Activated naive CD4-positive, alpha-beta T cell treated with anti-CD3 and anti-CD28 coated beads, Interleukin-2, amount 50 U/mL, for 24 hours (primary cell): Measurements from ENCODE around the gene ZNF423.

Source experiments
- H3K27ac Mint-ChIP-seq: one replicate; pipeline ENCODE4 v1.8.0; 2021; ENCODE audit warnings: mild to moderate bottlenecking, mixed read lengths
- H3K27me3 Mint-ChIP-seq: one replicate; pipeline ENCODE4 v1.8.0; 2021; ENCODE audit warnings: mixed read lengths
- H3K36me3 Mint-ChIP-seq: one replicate; pipeline ENCODE4 v1.8.0; 2021; ENCODE audit warnings: mixed read lengths
- H3K4me1 Mint-ChIP-seq: one replicate; pipeline ENCODE4 v1.8.0; 2021; ENCODE audit warnings: mixed read lengths
- H3K4me3 Mint-ChIP-seq: one replicate; pipeline ENCODE4 v1.8.0; 2021; ENCODE audit warnings: mild to moderate bottlenecking, mixed read lengths
- H3K9me3 Mint-ChIP-seq: one replicate; pipeline ENCODE4 v1.8.0; 2021; ENCODE audit warnings: mixed read lengths

The ZNF423 gene

DNA sequence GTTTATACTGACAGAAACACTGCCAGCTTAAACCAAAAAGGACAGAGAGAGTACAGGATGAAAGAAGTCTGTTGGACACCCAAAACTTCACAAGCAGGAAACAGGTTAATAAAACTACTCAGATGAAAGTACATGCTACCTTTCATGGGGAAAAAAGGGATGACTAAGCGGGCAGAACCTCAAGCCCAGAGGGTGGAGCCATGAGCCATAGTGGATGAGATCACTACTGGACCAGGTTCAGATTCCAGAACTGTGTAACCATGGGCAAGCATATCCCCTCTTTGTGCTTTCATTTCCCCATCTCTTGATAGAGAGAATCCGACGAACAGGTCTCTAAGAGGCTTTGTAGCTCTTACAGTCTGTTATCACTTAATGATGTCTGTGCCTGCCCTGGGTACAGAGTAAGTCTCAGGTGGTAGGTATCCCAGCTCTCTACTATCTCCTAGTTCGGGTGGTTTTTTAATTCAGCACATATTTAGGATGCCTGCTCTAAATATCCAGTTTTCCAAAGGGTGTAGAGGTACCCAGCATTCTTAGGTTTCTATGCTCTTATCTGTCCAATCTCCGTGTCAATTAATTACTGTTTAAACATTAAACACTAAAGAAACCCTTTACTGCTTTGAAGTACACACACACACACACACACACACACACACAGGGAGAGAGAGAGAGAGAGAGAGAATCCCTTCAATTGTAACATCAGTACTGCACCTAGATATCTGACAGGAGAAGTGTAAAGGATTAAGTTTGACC lies 206.7 kb downstream of the ZNF423 start:
- Mint-ChIP-seq H3K4me3 (no peak overlapping the region), H3K27me3 (no peaks in the 10 kb centered on the region), H3K27ac (no peak overlapping the region), H3K4me1 (no peaks in the 10 kb centered on the region), H3K36me3 (peaks cover 8% of the 10 kb centered on the region), H3K9me3 (peaks cover 16% of the 10 kb centered on the region)

DNA sequence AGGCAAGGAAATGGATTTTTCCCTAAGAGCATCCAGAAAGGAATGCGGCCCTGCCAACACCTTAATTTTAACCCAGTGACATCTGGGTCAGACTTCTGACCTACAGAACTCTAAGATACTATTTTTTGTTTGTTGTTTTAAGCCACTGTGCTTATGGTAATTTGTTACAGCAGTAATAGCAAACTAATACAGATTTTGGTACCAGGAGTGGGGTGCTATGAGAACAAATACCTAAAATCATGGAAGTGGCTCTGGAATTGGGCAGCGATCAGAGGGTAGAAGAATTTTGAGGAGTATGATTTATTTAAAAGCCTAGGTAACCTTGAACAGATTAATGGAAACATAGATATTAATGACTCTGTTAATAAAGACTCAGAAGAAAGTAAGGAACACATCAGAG lies 208.2 kb downstream of the ZNF423 start:
- peaks cover 16% of the 10 kb centered on the region for H3K9me3 Mint-ChIP-seq
- H3K4me1 Mint-ChIP-seq, result no peaks in the 10 kb centered on the region
- no peak overlapping the region for H3K4me3 Mint-ChIP-seq
- peaks cover 8% of the 10 kb centered on the region for H3K36me3 Mint-ChIP-seq
- H3K27ac Mint-ChIP-seq, result no peak overlapping the region
- peaks cover 2% of the 10 kb centered on the region for H3K27me3 Mint-ChIP-seq

DNA sequence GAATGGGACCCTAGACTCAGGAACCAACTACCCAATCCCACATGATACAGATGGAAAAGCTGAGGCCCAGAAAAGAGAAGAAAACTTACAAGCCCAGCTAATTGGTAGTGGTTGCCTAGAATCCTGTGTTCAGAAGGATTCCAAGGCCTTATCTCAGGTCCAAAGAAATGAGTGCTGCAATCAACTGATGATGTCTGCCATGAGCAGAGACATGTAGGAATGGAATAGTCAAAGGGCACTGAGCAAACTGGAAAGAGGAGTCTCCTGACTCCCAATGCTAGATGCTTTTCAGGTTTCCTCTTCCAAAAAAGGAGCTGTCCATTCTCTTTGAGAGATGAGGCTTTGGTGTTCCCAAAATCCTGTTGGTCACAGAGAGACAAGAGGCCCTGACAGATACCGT lies 210.6 kb downstream of the ZNF423 start:
- Mint-ChIP-seq H3K4me3 (no peak overlapping the region), H3K4me1 (no peaks in the 10 kb centered on the region), H3K27ac (no peak overlapping the region), H3K27me3 (peaks cover 2% of the 10 kb centered on the region), H3K36me3 (peaks cover 8% of the 10 kb centered on the region), H3K9me3 (peaks cover 16% of the 10 kb centered on the region)

DNA sequence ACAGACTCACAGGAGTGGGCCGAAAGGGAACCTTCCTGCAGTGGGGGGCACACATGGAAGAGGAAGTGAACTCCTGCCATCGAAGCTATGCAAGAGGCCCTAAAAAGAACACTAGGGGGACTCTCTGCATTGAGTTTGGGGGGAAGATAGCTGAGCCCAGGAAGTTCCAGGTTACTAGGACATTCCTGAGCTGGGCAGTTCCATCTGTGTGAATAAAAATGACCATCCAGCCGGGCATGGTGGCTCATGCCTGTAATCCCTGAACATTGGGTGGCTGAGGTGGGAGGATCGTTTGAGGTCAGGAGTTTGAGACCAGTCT lies 211.8 kb downstream of the ZNF423 start:
- peaks cover 16% of the 10 kb centered on the region for H3K9me3 Mint-ChIP-seq
- H3K4me3 Mint-ChIP-seq, result no peak overlapping the region

DNA sequence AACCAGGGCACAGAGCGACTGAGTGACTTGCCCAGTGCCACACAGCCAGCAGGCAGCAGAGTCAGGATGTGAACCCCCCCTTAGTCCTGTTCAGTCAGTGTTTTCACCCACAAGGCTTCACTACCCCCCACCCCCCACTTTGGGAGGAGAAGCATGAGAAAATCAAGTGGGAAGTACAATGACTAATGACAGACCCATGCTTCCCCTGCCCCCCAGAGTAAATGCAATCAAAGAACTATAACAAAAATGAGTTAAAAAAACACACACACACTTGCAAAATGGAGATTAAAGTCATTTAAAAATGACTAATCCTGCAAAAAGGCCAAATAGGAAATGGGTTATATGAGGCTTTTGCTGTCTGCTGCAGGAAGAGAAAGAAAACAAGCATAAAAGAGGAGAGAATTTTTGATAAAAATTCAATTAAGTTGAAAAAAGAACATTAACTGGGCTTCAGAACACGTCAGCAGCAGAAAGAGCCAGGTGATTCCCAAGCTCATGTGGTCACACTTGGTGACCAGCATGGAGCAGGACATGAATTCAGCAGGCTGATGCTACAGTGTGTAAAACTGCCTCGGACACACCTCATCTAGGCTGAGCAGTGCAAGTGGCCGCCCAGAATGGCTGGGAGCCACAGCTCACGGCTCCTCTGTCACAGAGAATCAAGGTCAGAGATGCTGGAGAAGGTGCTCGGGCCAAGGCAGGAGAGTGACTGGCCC lies 212.3 kb downstream of the ZNF423 start:
- Mint-ChIP-seq H3K4me3 (no peak overlapping the region), H3K4me1 (no peaks in the 10 kb centered on the region), H3K27me3 (peaks cover 2% of the 10 kb centered on the region), H3K9me3 (peaks cover 11% of the 10 kb centered on the region), H3K27ac (no peak overlapping the region), H3K36me3 (peaks cover 8% of the 10 kb centered on the region)

More for the DNA sequence above, 211.8 kb downstream of the ZNF423 start:
- H3K27me3 Mint-ChIP-seq, result peaks cover 2% of the 10 kb centered on the region
- H3K36me3 Mint-ChIP-seq, result peaks cover 8% of the 10 kb centered on the region
- H3K27ac Mint-ChIP-seq, result no peak overlapping the region
- no peaks in the 10 kb centered on the region for H3K4me1 Mint-ChIP-seq

DNA sequence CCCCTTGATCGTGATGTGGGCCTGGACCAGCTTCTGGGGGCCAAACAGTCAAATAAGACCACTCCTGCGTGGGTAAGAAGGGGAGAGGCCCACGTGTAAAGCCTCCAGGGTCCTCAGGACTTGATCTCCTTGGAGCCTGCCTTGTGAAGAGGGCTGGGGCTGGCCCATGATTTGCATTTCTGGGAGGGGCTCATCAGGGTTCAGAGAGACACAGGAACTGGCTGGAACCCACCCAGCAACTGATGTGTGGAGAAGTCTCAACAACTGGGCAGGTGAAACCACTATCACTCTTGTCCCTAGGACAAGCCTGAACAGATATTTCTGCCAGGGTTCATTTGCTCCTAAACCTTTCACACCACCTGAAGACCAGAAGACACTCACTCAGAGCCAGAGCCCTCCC lies 214.7 kb downstream of the ZNF423 start:
- peaks cover 2% of the 10 kb centered on the region for H3K27me3 Mint-ChIP-seq
- H3K27ac Mint-ChIP-seq, result no peak overlapping the region
- H3K9me3 Mint-ChIP-seq, result no peaks in the 10 kb centered on the region
- H3K4me1 Mint-ChIP-seq, result no peaks in the 10 kb centered on the region
- no peak overlapping the region for H3K4me3 Mint-ChIP-seq
- H3K36me3 Mint-ChIP-seq, result no peaks in the 10 kb centered on the region

DNA sequence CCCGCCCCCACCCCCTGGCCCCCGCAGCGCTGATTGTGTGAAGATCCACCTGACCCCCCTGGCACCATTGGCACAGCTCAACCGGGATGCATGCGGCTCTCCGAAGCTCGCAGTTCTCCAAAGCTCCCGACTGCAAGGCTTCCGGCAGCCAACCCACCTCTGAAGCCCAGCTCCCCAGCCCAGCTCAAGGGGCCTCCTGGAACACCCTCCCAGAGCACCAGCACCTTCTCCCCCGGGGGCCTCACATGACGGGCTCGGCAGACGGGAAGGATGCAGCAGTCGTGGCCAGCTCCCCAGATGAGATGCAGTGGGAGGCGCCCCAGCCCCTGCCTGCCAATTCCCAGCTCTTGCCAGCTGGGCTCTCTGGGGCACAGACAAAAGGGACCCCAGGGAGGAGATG lies 215.3 kb downstream of the ZNF423 start:
- no peaks in the 10 kb centered on the region for H3K36me3 Mint-ChIP-seq
- no peaks in the 10 kb centered on the region for H3K9me3 Mint-ChIP-seq
- H3K27me3 Mint-ChIP-seq, result peaks cover 2% of the 10 kb centered on the region
- H3K4me1 Mint-ChIP-seq, result no peaks in the 10 kb centered on the region
- no peak overlapping the region for H3K4me3 Mint-ChIP-seq
- H3K27ac Mint-ChIP-seq, result no peak overlapping the region

DNA sequence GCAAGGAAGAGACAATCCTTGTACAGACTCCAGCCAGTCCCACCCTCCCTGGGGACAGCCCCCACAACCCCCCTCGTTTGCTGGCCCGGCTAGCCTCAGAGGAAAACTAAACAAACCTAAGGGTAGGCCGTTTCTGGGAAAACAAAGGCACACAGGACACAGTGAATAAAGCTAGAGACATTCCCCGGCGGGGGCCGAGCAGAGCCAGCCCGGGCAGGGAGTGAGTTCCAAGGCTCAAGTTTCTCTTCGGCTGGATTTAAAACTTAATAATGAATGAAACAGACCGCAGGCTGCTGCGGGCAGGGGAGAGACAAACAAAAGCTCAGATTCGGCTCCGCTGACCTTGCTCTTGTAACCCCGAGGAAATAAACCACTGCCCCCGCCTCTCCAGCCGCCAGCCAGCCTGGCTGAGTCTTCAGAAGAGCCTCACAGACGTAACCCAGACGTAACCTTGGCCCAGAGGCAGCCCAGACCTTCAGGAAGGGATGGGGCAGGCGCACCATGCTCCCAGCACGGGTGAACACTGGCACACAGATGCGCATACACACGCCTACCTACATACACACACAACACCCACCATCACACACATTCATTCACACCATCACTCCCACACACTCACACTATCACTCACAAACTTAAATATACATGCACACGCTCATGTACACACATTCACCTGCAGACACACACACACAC lies 216.0 kb downstream of the ZNF423 start:
- H3K4me1 Mint-ChIP-seq, result no peaks in the 10 kb centered on the region
- H3K27ac Mint-ChIP-seq, result no peak overlapping the region
- H3K36me3 Mint-ChIP-seq, result no peaks in the 10 kb centered on the region
- no peak overlapping the region for H3K4me3 Mint-ChIP-seq
- peaks cover 2% of the 10 kb centered on the region for H3K27me3 Mint-ChIP-seq
- H3K9me3 Mint-ChIP-seq, result no peaks in the 10 kb centered on the region

DNA sequence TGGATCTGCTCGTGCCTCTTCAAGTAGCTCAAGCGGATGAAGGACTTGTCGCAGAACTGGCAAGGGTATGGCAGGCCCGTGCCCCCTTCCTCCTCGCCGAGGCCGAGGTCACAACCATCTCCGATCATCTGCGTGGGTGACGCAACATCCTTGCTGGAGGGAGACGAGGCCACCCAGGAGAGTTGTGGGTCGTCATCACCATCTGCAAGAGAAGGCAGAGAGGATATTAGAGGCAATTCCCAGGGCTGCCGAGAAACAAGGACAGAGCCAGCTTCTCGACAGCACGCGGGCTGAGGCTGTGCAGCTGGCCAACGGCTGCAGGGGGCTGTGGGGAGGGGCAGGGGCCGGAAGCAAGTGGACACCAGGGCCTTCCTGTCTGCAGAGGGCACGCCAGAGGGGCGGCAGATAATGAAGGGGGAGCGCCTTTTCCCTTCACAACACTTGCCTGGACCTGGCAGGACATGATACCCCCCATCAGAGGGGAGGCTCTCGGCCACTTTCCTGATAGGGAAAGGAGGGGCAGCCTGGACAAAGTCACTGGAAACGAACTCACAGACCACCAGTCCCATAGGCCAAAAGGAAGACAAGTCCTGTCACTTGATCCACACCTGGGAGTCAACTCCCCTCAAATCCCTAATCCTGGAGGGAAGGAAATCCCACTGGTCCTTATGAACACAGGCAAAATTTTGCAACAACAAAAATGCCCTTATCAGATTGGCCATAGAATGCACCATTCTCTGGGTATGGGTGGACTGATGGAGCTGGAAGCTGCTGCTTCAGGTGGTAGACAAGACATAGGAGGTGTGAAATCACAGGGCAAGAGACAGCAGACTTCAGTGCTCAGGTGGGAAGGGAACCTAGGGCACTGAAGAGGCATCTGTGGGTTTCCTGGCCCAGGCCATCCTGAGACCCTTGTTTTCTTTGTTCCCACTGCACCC lies 217.0 kb downstream of the ZNF423 start:
- H3K27ac Mint-ChIP-seq, result no peak overlapping the region
- H3K4me1 Mint-ChIP-seq, result no peaks in the 10 kb centered on the region
- H3K36me3 Mint-ChIP-seq, result no peaks in the 10 kb centered on the region
- H3K9me3 Mint-ChIP-seq, result no peaks in the 10 kb centered on the region
- peaks cover 2% of the 10 kb centered on the region for H3K27me3 Mint-ChIP-seq
- H3K4me3 Mint-ChIP-seq, result no peak overlapping the region

DNA sequence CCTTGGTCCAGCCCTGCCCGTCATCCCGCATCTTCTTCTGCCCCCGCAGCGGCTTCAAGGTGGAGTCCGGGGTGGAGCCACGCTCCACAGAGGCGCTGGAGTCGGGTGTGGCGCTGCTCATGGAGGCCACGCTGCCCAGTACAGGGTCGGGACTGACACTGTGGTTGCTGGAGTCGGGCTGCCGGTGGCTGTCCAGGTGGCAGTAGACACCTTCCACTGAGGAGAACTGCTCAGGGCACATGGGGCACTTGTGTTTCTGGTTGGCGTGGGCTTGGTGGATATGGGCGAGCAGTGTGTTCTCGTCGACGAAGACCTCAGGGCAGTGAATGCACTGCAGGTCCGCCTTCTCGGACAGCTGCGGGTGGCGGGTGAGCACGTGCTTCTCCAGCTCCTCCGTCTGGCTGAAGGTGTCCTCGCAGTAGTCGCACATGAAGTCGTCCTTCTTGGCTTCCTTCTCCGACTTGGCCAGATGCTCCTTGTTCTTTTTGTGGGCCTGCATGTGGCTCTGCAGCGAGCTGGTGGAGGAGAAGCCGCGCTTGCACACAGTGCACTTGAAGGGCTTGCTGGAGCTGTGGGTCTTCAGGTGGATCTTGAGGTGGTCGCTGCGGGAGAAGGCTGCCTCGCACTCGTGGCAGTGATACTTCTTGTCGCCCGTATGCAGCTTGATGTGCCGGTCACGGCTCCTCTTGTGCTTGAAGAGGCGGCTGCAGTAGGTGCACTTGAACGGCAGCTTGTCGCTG lies 217.8 kb downstream of the ZNF423 start:
- no peaks in the 10 kb centered on the region for H3K4me1 Mint-ChIP-seq
- H3K27ac Mint-ChIP-seq, result no peak overlapping the region
- H3K4me3 Mint-ChIP-seq, result no peak overlapping the region
- no peaks in the 10 kb centered on the region for H3K36me3 Mint-ChIP-seq
- H3K9me3 Mint-ChIP-seq, result no peaks in the 10 kb centered on the region
- peaks cover 1% of the 10 kb centered on the region for H3K27me3 Mint-ChIP-seq

DNA sequence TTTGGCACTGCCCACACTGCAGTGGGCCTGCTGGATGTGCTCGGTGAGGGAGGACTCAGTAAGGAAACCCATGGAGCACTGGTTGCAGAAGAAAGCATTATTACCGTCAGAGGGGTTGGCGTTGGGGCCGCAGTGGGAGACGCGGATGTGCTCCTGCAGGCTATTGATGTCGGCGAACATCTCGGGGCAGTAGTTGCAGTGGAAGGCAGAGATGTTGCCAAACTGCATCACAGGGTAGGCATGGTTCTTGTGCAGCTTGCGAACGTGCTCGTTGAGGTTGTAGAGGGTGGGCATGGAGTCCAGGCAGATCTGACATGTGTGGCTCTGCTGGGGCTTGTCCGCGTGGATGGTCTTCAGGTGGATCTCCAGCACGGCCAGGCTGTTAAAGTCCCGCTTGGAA lies 218.4 kb downstream of the ZNF423 start:
- H3K27me3 Mint-ChIP-seq, result no peaks in the 10 kb centered on the region
- H3K4me3 Mint-ChIP-seq, result no peak overlapping the region
- no peaks in the 10 kb centered on the region for H3K36me3 Mint-ChIP-seq
- H3K4me1 Mint-ChIP-seq, result no peaks in the 10 kb centered on the region
- no peaks in the 10 kb centered on the region for H3K9me3 Mint-ChIP-seq
- H3K27ac Mint-ChIP-seq, result no peak overlapping the region

DNA sequence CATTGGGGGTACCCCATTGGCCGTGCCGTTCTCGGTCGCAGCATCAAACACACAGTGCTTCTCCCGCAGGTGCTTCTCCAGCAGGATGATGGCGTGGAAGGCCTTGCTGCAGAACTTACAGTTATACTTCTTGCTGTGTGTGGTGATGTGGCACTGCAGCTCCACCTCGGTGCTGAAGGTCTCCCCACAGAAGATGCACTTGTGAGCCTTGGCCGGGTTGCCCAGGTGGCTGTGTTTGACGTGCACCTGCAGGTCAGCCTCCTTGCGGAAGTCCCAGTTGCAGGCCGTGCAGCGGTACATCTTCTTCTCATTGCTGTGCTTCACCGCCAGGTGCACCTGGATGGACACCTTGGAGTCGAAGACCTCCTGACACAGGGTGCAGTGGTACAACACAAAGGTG lies 219.3 kb downstream of the ZNF423 start:
- Mint-ChIP-seq H3K4me1 (no peaks in the 10 kb centered on the region), H3K27me3 (no peaks in the 10 kb centered on the region), H3K36me3 (no peaks in the 10 kb centered on the region), H3K4me3 (no peak overlapping the region), H3K9me3 (no peaks in the 10 kb centered on the region), H3K27ac (no peak overlapping the region)

DNA sequence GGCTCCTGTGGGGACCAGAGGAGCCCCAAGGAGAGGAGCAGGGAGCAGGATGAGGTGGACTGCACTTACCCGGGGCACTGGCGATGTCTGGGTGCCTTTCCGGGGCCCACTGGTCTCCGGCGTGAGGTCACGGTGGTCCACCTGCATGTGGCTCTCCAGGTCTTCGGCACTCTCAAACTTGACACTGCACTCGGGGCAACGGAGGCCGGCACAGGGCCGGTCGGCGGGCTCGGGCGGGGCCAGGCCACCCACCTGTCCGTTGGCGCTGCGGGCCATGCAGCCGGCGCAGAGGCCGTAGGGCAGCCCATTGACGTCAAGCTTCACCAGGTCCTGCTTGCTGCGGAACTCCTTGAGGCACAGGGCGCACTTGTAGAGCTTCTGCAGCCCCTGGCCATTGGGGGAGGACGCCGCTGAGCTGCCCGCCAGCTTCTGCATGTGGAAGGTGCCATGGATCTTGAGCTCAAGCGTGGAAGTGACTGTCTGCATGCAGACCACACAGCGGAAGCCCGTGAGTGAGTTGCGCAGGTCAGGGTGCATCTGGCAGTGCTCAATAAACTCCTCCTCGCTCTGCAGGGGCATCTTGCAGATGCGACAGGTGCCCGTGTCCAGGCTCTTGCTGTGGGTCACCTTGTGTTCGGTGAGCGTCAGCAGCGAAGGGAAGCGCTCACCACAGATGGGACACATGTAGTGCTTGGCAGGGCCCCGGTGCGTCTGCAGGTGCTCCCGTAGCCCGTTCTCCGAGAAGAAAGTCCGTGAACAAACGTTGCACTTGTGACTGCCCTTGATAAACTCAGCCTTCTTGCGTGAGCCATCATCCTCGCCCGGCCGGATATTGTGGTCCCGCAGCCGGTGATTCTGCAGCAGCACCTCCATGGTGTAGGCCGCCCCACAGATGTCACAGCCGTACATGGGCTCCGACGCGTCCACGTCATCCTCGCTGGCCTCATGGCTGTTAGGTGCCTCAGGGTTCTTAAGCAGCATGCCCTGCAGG lies 220.0 kb downstream of the ZNF423 start:
- Mint-ChIP-seq H3K4me1 (no peaks in the 10 kb centered on the region), H3K36me3 (no peaks in the 10 kb centered on the region), H3K9me3 (no peaks in the 10 kb centered on the region), H3K4me3 (no peak overlapping the region), H3K27ac (no peak overlapping the region), H3K27me3 (no peaks in the 10 kb centered on the region)

DNA sequence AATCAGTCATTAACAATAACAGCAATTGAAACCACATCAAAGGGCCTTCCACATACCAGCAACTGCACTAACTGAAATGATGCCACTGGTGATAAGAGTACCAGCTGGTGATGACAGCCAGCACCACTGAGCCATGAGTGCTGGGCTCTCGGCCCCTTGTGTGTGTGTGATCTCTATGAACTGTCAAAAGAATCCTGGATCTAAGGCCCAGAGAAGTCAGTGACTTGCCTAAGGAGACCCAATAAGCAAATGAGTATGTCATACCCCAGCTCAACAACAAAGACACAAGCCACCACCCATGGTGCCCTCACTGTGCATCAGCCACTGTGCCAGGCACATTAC lies 220.9 kb downstream of the ZNF423 start:
- Mint-ChIP-seq H3K9me3 (no peaks in the 10 kb centered on the region), H3K4me1 (no peaks in the 10 kb centered on the region), H3K4me3 (no peak overlapping the region), H3K27ac (no peak overlapping the region), H3K36me3 (no peaks in the 10 kb centered on the region), H3K27me3 (no peaks in the 10 kb centered on the region)
